HepG2 (cell line): ENCODE measurements around the gene RARG. TPM values are rescaled to one million over a fixed set of nuclear protein-coding genes. Genes with fewer than 3 reads are reported as not detected.
A peak's percentile ranks its signal among the peaks of the same experiment; 100 is the strongest.

Source experiments
- BCL6 ChIP-seq: IDR thresholded peaks from 2 replicates; pipeline ENCODE4 v1.6.1; 2016; ENCODE audit warnings: missing genetic modification reagents, missing compliant biosample characterization
- FOXO1 ChIP-seq: sonication (generic); formaldehyde crosslinking; IDR thresholded peaks from 2 replicates; pipeline ENCODE4 v1.4.0; 2020; ENCODE audit warnings: missing genetic modification reagents
- GATAD2A ChIP-seq: IDR thresholded peaks from 2 replicates; pipeline ENCODE4 v1.6.1; 2016
- GPN1 ChIP-seq: sonication (generic); formaldehyde crosslinking; IDR thresholded peaks from 2 replicates; pipeline ENCODE4 v1.5.1; 2020; ENCODE audit warnings: missing genetic modification reagents, borderline replicate concordance
- HBP1 ChIP-seq: IDR thresholded peaks from 2 replicates; pipeline ENCODE4 v1.6.1; 2016; ENCODE audit warnings: low read depth, control low read depth
- HOXA9 ChIP-seq: sonication (generic); formaldehyde crosslinking; IDR thresholded peaks from 2 replicates; pipeline ENCODE4 v1.8.1; 2022; ENCODE audit warnings: missing genetic modification reagents, mild to moderate bottlenecking, moderate library complexity, borderline replicate concordance
- MYC ChIP-seq: sonication (generic); formaldehyde crosslinking; IDR thresholded peaks from 2 replicates; pipeline ENCODE4 v1.9.0; 2021; ENCODE audit warnings: missing genetic modification reagents, borderline replicate concordance
- ZBTB34 ChIP-seq: sonication (generic); formaldehyde crosslinking; IDR thresholded peaks from 2 replicates; pipeline ENCODE4 v1.8.0; 2022; ENCODE audit warnings: mild to moderate bottlenecking, missing genetic modification reagents
- ZNF746 ChIP-seq: sonication (generic); formaldehyde crosslinking; IDR thresholded peaks from 2 replicates; pipeline ENCODE4 v1.8.0; 2022; ENCODE audit warnings: mild to moderate bottlenecking, missing genetic modification reagents
- ZNF747 ChIP-seq: sonication (generic); formaldehyde crosslinking; IDR thresholded peaks from 2 replicates; pipeline ENCODE4 v1.8.1; 2023; ENCODE audit warnings: missing genetic modification reagents, mild to moderate bottlenecking, borderline replicate concordance
- polyA plus RNA-seq, 8 experiments: library from polyadenylated mRNA; depleted of rRNA in 3 of 8; stranded (reverse) in 7 of 8; unstranded in 1 of 8; fragments of >200 nt; fragmentation: Illumina TruSeq in 4 of 8; extraction: Trizol in 4 of 8; gene quantifications; 2 replicates each; pipeline versions ENCODE4 v1.2.1 to v1.2.3, GENCODE V29; 2011 to 2016; ENCODE audit warnings: low read depth in 4 of 8, missing spikeins in 1 of 8, mixed read lengths in 1 of 8; ENCODE audit not compliant: insufficient read depth in 1 of 8
- total RNA-seq, 5 experiments: library from RNA; depleted of rRNA; stranded (reverse); fragments of >200 nt; fragmentation: Illumina TruSeq; extraction: Trizol; gene quantifications; 2 replicates each; pipeline ENCODE4 v1.2.3, GENCODE V29; 2016; ENCODE audit warnings: low read depth in 1 of 5
- TF ChIP-seq, protein P1 (sequence below): sonication (generic); formaldehyde crosslinking; IDR thresholded peaks from 2 replicates; pipeline ENCODE4 v1.8.0; 2022; ENCODE audit warnings: missing genetic modification reagents, mild to moderate bottlenecking, borderline replicate concordance
- TF ChIP-seq, protein P2 (sequence below): sonication (generic); formaldehyde crosslinking; IDR thresholded peaks from 2 replicates; pipeline ENCODE4 v1.5.1; 2020; ENCODE audit warnings: missing genetic modification reagents, mild to moderate bottlenecking, borderline replicate concordance
- TF ChIP-seq, protein P3 (sequence below): IDR thresholded peaks from 2 replicates; pipeline ENCODE4 v1.6.1; 2018; ENCODE audit warnings: missing genetic modification reagents, mild to moderate bottlenecking, missing compliant biosample characterization
- TF ChIP-seq, protein P4 (sequence below): sonication (generic); formaldehyde crosslinking; IDR thresholded peaks from 2 replicates; pipeline ENCODE4 v1.4.0; 2020; ENCODE audit warnings: missing genetic modification reagents, borderline replicate concordance
- TF ChIP-seq, protein P5 (sequence below): sonication (generic); IDR thresholded peaks from 2 replicates; pipeline ENCODE4 v1.6.1; 2016; ENCODE audit warnings: low read depth, borderline replicate concordance

The RARG gene
- total and polyA plus RNA-seq, 2 of the 13 experiments (the other 11 are each of a cell fraction or from before 2014, with no cell fraction given), result 0.77 to 1.5 TPM

DNA sequence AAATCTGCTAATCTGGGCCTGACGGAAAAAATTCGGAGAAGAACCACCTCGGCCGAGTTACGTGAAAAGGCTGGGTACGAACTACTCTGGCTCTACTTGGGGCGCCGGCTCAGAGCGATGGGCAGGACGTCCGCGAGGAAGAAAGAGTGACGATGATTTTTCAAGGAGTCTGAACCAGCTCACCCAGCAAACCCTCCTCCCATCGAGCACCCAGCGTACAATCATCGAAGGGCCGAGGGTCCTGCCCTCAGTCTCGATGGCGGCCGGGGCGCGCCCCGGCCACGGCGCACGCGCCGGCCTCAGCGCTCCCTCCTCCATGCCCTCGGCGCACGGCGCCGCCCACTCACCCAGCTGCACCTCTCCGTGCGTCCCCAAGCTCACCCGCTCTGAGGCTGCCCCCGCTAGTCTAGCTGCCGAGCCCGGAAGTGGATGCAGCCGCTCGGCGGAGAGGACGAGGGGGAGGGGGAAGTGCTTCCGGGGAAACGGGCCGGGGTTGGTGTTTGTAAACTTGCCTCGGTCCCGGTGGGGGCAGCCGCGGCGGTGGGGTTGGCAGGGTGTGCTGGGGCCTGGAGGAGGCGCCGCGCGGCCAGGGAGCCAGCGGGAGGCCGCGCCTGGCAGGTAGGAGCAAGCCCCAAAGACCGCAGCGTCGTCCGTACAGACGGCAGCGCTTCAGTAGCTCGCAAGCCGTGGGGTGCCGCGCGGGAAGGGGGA, 51.6 kb downstream of the RARG start, which contains the start of the genes CSAD and ZNF740 (continued):
- TF ChIP-seq, protein P1, sequence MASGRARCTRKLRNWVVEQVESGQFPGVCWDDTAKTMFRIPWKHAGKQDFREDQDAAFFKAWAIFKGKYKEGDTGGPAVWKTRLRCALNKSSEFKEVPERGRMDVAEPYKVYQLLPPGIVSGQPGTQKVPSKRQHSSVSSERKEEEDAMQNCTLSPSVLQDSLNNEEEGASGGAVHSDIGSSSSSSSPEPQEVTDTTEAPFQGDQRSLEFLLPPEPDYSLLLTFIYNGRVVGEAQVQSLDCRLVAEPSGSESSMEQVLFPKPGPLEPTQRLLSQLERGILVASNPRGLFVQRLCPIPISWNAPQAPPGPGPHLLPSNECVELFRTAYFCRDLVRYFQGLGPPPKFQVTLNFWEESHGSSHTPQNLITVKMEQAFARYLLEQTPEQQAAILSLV (CRISPR knock-in tag), result 0 out of 2 replicates have a peak, but pooled peaks have one; percentile 63
- TF ChIP-seq HOXA9 (peak; percentile 27; the same call in 1 of the 2 replicates), GATAD2A (CRISPR knock-in tag) (peak; percentile 65; the same call in 1 of the 2 replicates), MYC (CRISPR knock-in tag) (peak; percentile 63; the same call in 1 of the 2 replicates), FOXO1 (CRISPR knock-in tag) (peak; percentile 63), HBP1 (CRISPR knock-in tag) (no peak; the same call in 1 of the 2 replicates), ZNF746 (peak; percentile 77), ZBTB34 (CRISPR knock-in tag) (0 out of 2 replicates have a peak, but pooled peaks have one; percentile 40), BCL6 (no peak), GPN1 (no peak; the same call in 1 of the 2 replicates), ZNF747 (CRISPR knock-in tag) (peak; percentile 96)
- TF ChIP-seq, protein P2, sequence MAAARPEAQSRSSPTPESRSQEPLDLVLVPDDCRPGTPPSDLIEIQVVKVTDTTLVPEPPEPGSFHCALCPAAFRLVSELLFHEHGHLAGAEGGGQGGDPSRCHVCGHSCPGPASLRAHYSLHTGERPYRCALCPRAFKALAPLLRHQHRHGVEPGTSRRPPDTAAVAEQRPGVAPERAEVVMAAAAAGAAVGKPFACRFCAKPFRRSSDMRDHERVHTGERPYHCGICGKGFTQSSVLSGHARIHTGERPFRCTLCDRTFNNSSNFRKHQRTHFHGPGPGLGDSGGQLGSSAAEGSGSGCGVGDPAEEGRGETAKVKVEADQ (CRISPR knock-in tag), result peak; percentile 66; the same call in 1 of the 2 replicates
- TF ChIP-seq, protein P3, sequence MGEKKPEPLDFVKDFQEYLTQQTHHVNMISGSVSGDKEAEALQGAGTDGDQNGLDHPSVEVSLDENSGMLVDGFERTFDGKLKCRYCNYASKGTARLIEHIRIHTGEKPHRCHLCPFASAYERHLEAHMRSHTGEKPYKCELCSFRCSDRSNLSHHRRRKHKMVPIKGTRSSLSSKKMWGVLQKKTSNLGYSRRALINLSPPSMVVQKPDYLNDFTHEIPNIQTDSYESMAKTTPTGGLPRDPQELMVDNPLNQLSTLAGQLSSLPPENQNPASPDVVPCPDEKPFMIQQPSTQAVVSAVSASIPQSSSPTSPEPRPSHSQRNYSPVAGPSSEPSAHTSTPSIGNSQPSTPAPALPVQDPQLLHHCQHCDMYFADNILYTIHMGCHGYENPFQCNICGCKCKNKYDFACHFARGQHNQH, result peak; percentile 52
- TF ChIP-seq, protein P4, sequence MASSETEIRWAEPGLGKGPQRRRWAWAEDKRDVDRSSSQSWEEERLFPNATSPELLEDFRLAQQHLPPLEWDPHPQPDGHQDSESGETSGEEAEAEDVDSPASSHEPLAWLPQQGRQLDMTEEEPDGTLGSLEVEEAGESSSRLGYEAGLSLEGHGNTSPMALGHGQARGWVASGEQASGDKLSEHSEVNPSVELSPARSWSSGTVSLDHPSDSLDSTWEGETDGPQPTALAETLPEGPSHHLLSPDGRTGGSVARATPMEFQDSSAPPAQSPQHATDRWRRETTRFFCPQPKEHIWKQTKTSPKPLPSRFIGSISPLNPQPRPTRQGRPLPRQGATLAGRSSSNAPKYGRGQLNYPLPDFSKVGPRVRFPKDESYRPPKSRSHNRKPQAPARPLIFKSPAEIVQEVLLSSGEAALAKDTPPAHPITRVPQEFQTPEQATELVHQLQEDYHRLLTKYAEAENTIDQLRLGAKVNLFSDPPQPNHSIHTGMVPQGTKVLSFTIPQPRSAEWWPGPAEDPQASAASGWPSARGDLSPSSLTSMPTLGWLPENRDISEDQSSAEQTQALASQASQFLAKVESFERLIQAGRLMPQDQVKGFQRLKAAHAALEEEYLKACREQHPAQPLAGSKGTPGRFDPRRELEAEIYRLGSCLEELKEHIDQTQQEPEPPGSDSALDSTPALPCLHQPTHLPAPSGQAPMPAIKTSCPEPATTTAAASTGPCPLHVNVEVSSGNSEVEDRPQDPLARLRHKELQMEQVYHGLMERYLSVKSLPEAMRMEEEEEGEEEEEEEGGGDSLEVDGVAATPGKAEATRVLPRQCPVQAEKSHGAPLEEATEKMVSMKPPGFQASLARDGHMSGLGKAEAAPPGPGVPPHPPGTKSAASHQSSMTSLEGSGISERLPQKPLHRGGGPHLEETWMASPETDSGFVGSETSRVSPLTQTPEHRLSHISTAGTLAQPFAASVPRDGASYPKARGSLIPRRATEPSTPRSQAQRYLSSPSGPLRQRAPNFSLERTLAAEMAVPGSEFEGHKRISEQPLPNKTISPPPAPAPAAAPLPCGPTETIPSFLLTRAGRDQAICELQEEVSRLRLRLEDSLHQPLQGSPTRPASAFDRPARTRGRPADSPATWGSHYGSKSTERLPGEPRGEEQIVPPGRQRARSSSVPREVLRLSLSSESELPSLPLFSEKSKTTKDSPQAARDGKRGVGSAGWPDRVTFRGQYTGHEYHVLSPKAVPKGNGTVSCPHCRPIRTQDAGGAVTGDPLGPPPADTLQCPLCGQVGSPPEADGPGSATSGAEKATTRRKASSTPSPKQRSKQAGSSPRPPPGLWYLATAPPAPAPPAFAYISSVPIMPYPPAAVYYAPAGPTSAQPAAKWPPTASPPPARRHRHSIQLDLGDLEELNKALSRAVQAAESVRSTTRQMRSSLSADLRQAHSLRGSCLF, result no peak
- TF ChIP-seq, protein P5, sequence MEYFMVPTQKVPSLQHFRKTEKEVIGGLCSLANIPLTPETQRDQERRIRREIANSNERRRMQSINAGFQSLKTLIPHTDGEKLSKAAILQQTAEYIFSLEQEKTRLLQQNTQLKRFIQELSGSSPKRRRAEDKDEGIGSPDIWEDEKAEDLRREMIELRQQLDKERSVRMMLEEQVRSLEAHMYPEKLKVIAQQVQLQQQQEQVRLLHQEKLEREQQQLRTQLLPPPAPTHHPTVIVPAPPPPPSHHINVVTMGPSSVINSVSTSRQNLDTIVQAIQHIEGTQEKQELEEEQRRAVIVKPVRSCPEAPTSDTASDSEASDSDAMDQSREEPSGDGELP, result peak; percentile 87; the same call in 1 of the 2 replicates
